ENCODE measurements around the gene IRF1.
"Not testable (repeated sequence)": the region's sequence is repeated elsewhere in the genome, so short reads cannot be mapped to it uniquely, and the experiment has no call there.

The IRF1 gene

GRCh38 chr5:132490484-132491367 is at the start of gene IRF1:
Gene IRF1, minus strand, starts transcription at chr5:132490773. Its CDS starts 1,295 bp downstream, at chr5:132489478.
- peak; percentile 98 for DNase-seq

GRCh38 chr5:132540149-132540548 is 49.6 kb upstream of the IRF1 start:
- DNase-seq: no peak

- DNase-seq: no peak
Observed at GRCh38 chr5:132539716-132540115, 49.1 kb upstream of the IRF1 start.

- DNase-seq: no peak
Observed at GRCh38 chr5:132530946-132531345, 40.4 kb upstream of the IRF1 start.

GRCh38 chr5:132528866-132529634 is 38.5 kb upstream of the IRF1 start:
- DNase-seq: no peak

GRCh38 chr5:132528021-132528420 is 37.4 kb upstream of the IRF1 start:
- DNase-seq: no peak

GRCh38 chr5:132526974-132527564 is 36.5 kb upstream of the IRF1 start:
- DNase-seq: no peak

- DNase-seq: peak; percentile 8
Observed at GRCh38 chr5:132526290-132526973, 35.9 kb upstream of the IRF1 start.

- DNase-seq: no peak
Observed at GRCh38 chr5:132525299-132525724, 34.7 kb upstream of the IRF1 start.

GRCh38 chr5:132524877-132525276 is 34.3 kb upstream of the IRF1 start:
- DNase-seq: not testable (repeated sequence)

- not testable (repeated sequence) for DNase-seq
Observed at GRCh38 chr5:132522067-132522466, 31.5 kb upstream of the IRF1 start.

GRCh38 chr5:132513618-132514336 is 23.2 kb upstream of the IRF1 start:
- not testable (repeated sequence) for DNase-seq

GRCh38 chr5:132510076-132510475 is 19.5 kb upstream of the IRF1 start:
- no peak for DNase-seq

- no peak for DNase-seq
Observed at GRCh38 chr5:132506094-132506692, 15.6 kb upstream of the IRF1 start.

GRCh38 chr5:132505641-132506040 is 15.1 kb upstream of the IRF1 start:
- DNase-seq: no peak

GRCh38 chr5:132504746-132505145 is 14.2 kb upstream of the IRF1 start:
- no peak for DNase-seq

- no peak for DNase-seq
Observed at GRCh38 chr5:132503244-132503643, 12.7 kb upstream of the IRF1 start.

- DNase-seq: no peak
Observed at GRCh38 chr5:132501961-132502931, 11.7 kb upstream of the IRF1 start.

- DNase-seq: no peak
Observed at GRCh38 chr5:132501629-132501956, 11.0 kb upstream of the IRF1 start.

GRCh38 chr5:132500931-132501628 is 10.5 kb upstream of the IRF1 start:
- DNase-seq: peak; percentile 70

All from stimulated activated CD4-positive, alpha-beta T cell treated with anti-CD3 and anti-CD28 coated beads, Interleukin-1b, Interleukin-23, amount 100 ng/mL, for 48 hours (primary cell).